Esophagus muscularis mucosa (tissue), 3 donors: ENCODE measurements around the gene PITPNM1.

Experiments used
- CTCF ChIP-seq, 3 experiments: fragments of 200-600 bp in 2 of 3; fragments of 450-650 bp in 1 of 3; sonication (generic) in 2 of 3; IDR thresholded peaks; one replicate each; pipeline ENCODE4 v1.5.1; 2017 to 2019; ENCODE audit warnings: antibody characterized with exemption in 3 of 3, mild to moderate bottlenecking in 2 of 3, moderate library complexity in 1 of 3
- POLR2AphosphoS5 ChIP-seq, 2 donors: sonication (generic); formaldehyde crosslinking; IDR thresholded peaks; one replicate each; pipeline ENCODE4 v1.6.1; 2017; ENCODE audit warnings: antibody characterized with exemption in 2 of 2

GRCh38 chr11:67450796-67451657 lies 54.1 kb downstream of the PITPNM1 start:
- no peak for TF ChIP-seq CTCF (IDR thresholded peaks at IDR 0.05)
- TF ChIP-seq POLR2AphosphoS5 (IDR thresholded peaks at IDR 0.05) = no peak
